ENCODE data around the gene DOCK11.

GRCh38 chrX:118603981-118604380, 108.4 kb downstream of the DOCK11 start:
- TF ChIP-seq, protein P1, sequence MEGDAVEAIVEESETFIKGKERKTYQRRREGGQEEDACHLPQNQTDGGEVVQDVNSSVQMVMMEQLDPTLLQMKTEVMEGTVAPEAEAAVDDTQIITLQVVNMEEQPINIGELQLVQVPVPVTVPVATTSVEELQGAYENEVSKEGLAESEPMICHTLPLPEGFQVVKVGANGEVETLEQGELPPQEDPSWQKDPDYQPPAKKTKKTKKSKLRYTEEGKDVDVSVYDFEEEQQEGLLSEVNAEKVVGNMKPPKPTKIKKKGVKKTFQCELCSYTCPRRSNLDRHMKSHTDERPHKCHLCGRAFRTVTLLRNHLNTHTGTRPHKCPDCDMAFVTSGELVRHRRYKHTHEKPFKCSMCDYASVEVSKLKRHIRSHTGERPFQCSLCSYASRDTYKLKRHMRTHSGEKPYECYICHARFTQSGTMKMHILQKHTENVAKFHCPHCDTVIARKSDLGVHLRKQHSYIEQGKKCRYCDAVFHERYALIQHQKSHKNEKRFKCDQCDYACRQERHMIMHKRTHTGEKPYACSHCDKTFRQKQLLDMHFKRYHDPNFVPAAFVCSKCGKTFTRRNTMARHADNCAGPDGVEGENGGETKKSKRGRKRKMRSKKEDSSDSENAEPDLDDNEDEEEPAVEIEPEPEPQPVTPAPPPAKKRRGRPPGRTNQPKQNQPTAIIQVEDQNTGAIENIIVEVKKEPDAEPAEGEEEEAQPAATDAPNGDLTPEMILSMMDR (IDR thresholded peaks at IDR 0.05; ENCODE audit: borderline replicate concordance, extremely low read depth, low read length, poor library complexity, severe bottlenecking), result peak; percentile 75
- TF ChIP-seq EZH2 (IDR thresholded peaks at IDR 0.05; ENCODE audit: borderline replicate concordance, low read depth, low read length, severe bottlenecking), result no peak

Data from DND-41 (cell line).